MV-4-11 (cell line): Measurements from ENCODE around the gene GCLM.
"Not testable (repeated sequence)": the region's sequence is repeated elsewhere in the genome, so short reads cannot be mapped to it uniquely, and the experiment has no call there.

ENCODE experiments used
- DNase-seq: peaks from one replicate; lab custom pipeline; 2025; lab: John Stamatoyannopoulos, UW

The GCLM gene

GRCh38 chr1:93909146-93910050, at the start of gene GCLM:
GCLM (minus strand) TSS chr1:93909430; CDS start chr1:93909163, 267 bp downstream.
- peak; percentile 88 for DNase-seq

GRCh38 chr1:93958726-93959100, 49.5 kb upstream of the GCLM start:
- DNase-seq, result peak; percentile 57

- DNase-seq, result no peak
Observed at GRCh38 chr1:93958032-93958725, 48.9 kb upstream of the GCLM start.

GRCh38 chr1:93955765-93956164, 46.5 kb upstream of the GCLM start:
- DNase-seq, result no peak

- DNase-seq, result not testable (repeated sequence)
Observed at GRCh38 chr1:93947002-93947686, 37.9 kb upstream of the GCLM start.

- no peak for DNase-seq
Observed at GRCh38 chr1:93938461-93939145, 29.4 kb upstream of the GCLM start.

GRCh38 chr1:93937997-93938396, 28.8 kb upstream of the GCLM start:
- no peak for DNase-seq

GRCh38 chr1:93925206-93925605, 16.0 kb upstream of the GCLM start:
- DNase-seq, result no peak

- no peak for DNase-seq
Observed at GRCh38 chr1:93919780-93920179, 10.6 kb upstream of the GCLM start.

- DNase-seq, result no peak
Observed at GRCh38 chr1:93917302-93917701, 8.1 kb upstream of the GCLM start.

GRCh38 chr1:93910880-93911279, 1.6 kb upstream of the GCLM start:
- not testable (repeated sequence) for DNase-seq

GRCh38 chr1:93910305-93910704, 1.1 kb upstream of the GCLM start:
- no peak for DNase-seq

GRCh38 chr1:93908394-93909145, 660 bp downstream of the GCLM start:
- DNase-seq, result no peak

- DNase-seq, result no peak
Observed at GRCh38 chr1:93907718-93908117, 1.5 kb downstream of the GCLM start.

GRCh38 chr1:93906480-93906879, 2.8 kb downstream of the GCLM start:
- DNase-seq, result no peak

- no peak for DNase-seq
Observed at GRCh38 chr1:93905734-93906133, 3.5 kb downstream of the GCLM start.

- no peak for DNase-seq
Observed at GRCh38 chr1:93905051-93905450, 4.2 kb downstream of the GCLM start.

GRCh38 chr1:93904228-93904627, 5.0 kb downstream of the GCLM start:
- peak; percentile 66 for DNase-seq

- DNase-seq, result no peak
Observed at GRCh38 chr1:93900723-93901504, 8.3 kb downstream of the GCLM start.

- no peak for DNase-seq
Observed at GRCh38 chr1:93899543-93900207, 9.6 kb downstream of the GCLM start.
